HepG2 (cell line): Measurements from ENCODE around the gene HMBS. TPM values are rescaled to one million over a fixed set of nuclear protein-coding genes. Genes with fewer than 3 reads are reported as not detected.

ENCODE experiments used
- CENPX ChIP-seq: sonication (generic); formaldehyde crosslinking; IDR thresholded peaks from 2 replicates; pipeline ENCODE4 v1.9.0; 2021; ENCODE audit warnings: mild to moderate bottlenecking, missing genetic modification reagents, moderate library complexity
- GPBP1L1 ChIP-seq: sonication (generic); formaldehyde crosslinking; IDR thresholded peaks from 2 replicates; pipeline ENCODE4 v1.5.0; 2020; ENCODE audit warnings: mild to moderate bottlenecking, missing genetic modification reagents
- HNF4G ChIP-seq, 2 experiments: sonication (generic) in 1 of 2; formaldehyde crosslinking in 1 of 2; IDR thresholded peaks; 2 replicates each; pipeline versions ENCODE4 v1.4.0 to v1.6.1; 2011 to 2020; ENCODE audit warnings: borderline replicate concordance in 2 of 2, low read depth in 2 of 2, mild to moderate bottlenecking in 2 of 2, low read length in 1 of 2, missing genetic modification reagents in 1 of 2, moderate library complexity in 1 of 2
- JDP2 ChIP-seq: sonication (generic); formaldehyde crosslinking; IDR thresholded peaks from 2 replicates; pipeline ENCODE4 v1.8.1; 2022; ENCODE audit warnings: missing genetic modification reagents, borderline replicate concordance
- KDM2A ChIP-seq: sonication (generic); formaldehyde crosslinking; IDR thresholded peaks from 2 replicates; pipeline ENCODE4 v1.4.0; 2020; ENCODE audit warnings: low read depth, missing genetic modification reagents, borderline replicate concordance
- KDM3A ChIP-seq: IDR thresholded peaks from 2 replicates; pipeline ENCODE4 v1.6.1; 2018; ENCODE audit warnings: low read depth, missing compliant biosample characterization
- MEIS2 ChIP-seq: sonication (generic); formaldehyde crosslinking; IDR thresholded peaks from 2 replicates; pipeline ENCODE4 v1.9.0; 2021; ENCODE audit warnings: mild to moderate bottlenecking, missing genetic modification reagents
- NFYC ChIP-seq: IDR thresholded peaks from 2 replicates; pipeline ENCODE4 v1.6.1; 2016; ENCODE audit warnings: missing genetic modification reagents, missing compliant biosample characterization
- NR2F2 ChIP-seq: IDR thresholded peaks from 2 replicates; pipeline ENCODE4 v1.6.1; 2012; ENCODE audit warnings: low read depth, inconsistent platforms, borderline replicate concordance
- PATZ1 ChIP-seq: sonication (generic); formaldehyde crosslinking; IDR thresholded peaks from 2 replicates; pipeline ENCODE4 v1.4.0; 2020; ENCODE audit warnings: missing genetic modification reagents
- SMYD3 ChIP-seq: sonication (generic); formaldehyde crosslinking; IDR thresholded peaks from 2 replicates; pipeline ENCODE4 v1.8.1; 2023; ENCODE audit warnings: mild to moderate bottlenecking, missing genetic modification reagents
- ZC3H13 ChIP-seq: sonication (generic); formaldehyde crosslinking; IDR thresholded peaks from 2 replicates; pipeline ENCODE4 v1.8.1; 2023; ENCODE audit warnings: mild to moderate bottlenecking, missing genetic modification reagents, moderate library complexity
- ZNF343 ChIP-seq: sonication (generic); formaldehyde crosslinking; IDR thresholded peaks from 2 replicates; pipeline ENCODE4 v1.4.0; 2020; ENCODE audit warnings: mild to moderate bottlenecking, missing genetic modification reagents
- ZNF556 ChIP-seq: sonication (generic); formaldehyde crosslinking; IDR thresholded peaks from 2 replicates; pipeline ENCODE4 v1.4.0; 2020; ENCODE audit warnings: mild to moderate bottlenecking, missing genetic modification reagents, borderline replicate concordance
- ZNF589 ChIP-seq: sonication (generic); formaldehyde crosslinking; conservative IDR thresholded peaks from 2 replicates; pipeline ENCODE4 v1.8.0; 2022; ENCODE audit warnings: mild to moderate bottlenecking, moderate library complexity, missing genetic modification reagents
- ZNF788 ChIP-seq: sonication (generic); formaldehyde crosslinking; IDR thresholded peaks from 2 replicates; pipeline ENCODE4 v1.5.0; 2020; ENCODE audit warnings: mild to moderate bottlenecking, missing genetic modification reagents, borderline replicate concordance
- ZUFSP ChIP-seq: sonication (generic); formaldehyde crosslinking; IDR thresholded peaks from 2 replicates; pipeline ENCODE4 v1.9.0; 2021; ENCODE audit warnings: missing genetic modification reagents, mild to moderate bottlenecking, borderline replicate concordance
- polyA plus RNA-seq, 8 experiments: library from polyadenylated mRNA; depleted of rRNA in 3 of 8; stranded (reverse) in 7 of 8; unstranded in 1 of 8; fragments of >200 nt; fragmentation: Illumina TruSeq in 4 of 8; extraction: Trizol in 4 of 8; gene quantifications; 2 replicates each; pipeline versions ENCODE4 v1.2.1 to v1.2.3, GENCODE V29; 2011 to 2016; ENCODE audit warnings: low read depth in 4 of 8, missing spikeins in 1 of 8, mixed read lengths in 1 of 8; ENCODE audit not compliant: insufficient read depth in 1 of 8
- total RNA-seq, 5 experiments: library from RNA; depleted of rRNA; stranded (reverse); fragments of >200 nt; fragmentation: Illumina TruSeq; extraction: Trizol; gene quantifications; 2 replicates each; pipeline ENCODE4 v1.2.3, GENCODE V29; 2016; ENCODE audit warnings: low read depth in 1 of 5
- TF ChIP-seq, protein P1 (sequence below): sonication (generic); formaldehyde crosslinking; IDR thresholded peaks from 2 replicates; pipeline ENCODE4 v1.4.0; 2020; ENCODE audit warnings: mild to moderate bottlenecking, missing genetic modification reagents
- TF ChIP-seq, protein P2 (sequence below): sonication (generic); formaldehyde crosslinking; IDR thresholded peaks from 2 replicates; pipeline ENCODE4 v1.4.0; 2020; ENCODE audit warnings: missing genetic modification reagents
- TF ChIP-seq, protein P3 (sequence below): sonication (generic); formaldehyde crosslinking; IDR thresholded peaks from 2 replicates; pipeline ENCODE4 v1.5.1; 2020; ENCODE audit warnings: missing genetic modification reagents, mild to moderate bottlenecking, borderline replicate concordance

HMBS gene
- total and polyA plus RNA-seq, 2 of the 13 experiments (the other 11 are each of a cell fraction or from before 2014, with no cell fraction given): 9.4 to 46.9 TPM

- TF ChIP-seq PATZ1 (CRISPR knock-in tag) (no peak), ZC3H13 (CRISPR knock-in tag) (peak; percentile 97), KDM2A (CRISPR knock-in tag) (peak; percentile 99), NR2F2 (no peak), ZNF589 (CRISPR knock-in tag) (peak; percentile 95), GPBP1L1 (CRISPR knock-in tag) (no peak), ZNF556 (CRISPR knock-in tag) (peak; percentile 74; the same call in 1 of the 2 replicates), KDM3A (CRISPR knock-in tag) (no peak), ZNF343 (CRISPR knock-in tag) (peak; percentile 94), CENPX (no peak), JDP2 (CRISPR knock-in tag) (no peak; the same call in 1 of the 2 replicates), ZUFSP (CRISPR knock-in tag) (no peak), ZNF788 (CRISPR knock-in tag) (peak; percentile 85; the same call in 1 of the 2 replicates), HNF4G (IDR thresholded peaks at IDR 0.05; ENCODE audit: borderline replicate concordance, low read depth, low read length) (no peak), HNF4G (CRISPR knock-in tag; IDR thresholded peaks at IDR 0.05; ENCODE audit: borderline replicate concordance, low read depth) (no peak), MEIS2 (peak; percentile 77), SMYD3 (CRISPR knock-in tag) (peak; percentile 88; the same call in 1 of the 2 replicates), NFYC (CRISPR knock-in tag) (peak; percentile 95)
- TF ChIP-seq, protein P1, sequence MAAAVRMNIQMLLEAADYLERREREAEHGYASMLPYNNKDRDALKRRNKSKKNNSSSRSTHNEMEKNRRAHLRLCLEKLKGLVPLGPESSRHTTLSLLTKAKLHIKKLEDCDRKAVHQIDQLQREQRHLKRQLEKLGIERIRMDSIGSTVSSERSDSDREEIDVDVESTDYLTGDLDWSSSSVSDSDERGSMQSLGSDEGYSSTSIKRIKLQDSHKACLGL (CRISPR knock-in tag): peak; percentile 91
- TF ChIP-seq, protein P2, sequence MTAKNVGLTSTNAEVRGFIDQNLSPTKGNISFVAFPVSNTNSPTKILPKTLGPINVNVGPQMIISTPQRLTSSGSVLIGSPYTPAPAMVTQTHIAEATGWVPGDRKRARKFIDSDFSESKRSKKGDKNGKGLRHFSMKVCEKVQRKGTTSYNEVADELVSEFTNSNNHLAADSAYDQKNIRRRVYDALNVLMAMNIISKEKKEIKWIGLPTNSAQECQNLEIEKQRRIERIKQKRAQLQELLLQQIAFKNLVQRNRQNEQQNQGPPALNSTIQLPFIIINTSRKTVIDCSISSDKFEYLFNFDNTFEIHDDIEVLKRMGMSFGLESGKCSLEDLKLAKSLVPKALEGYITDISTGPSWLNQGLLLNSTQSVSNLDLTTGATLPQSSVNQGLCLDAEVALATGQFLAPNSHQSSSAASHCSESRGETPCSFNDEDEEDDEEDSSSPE (CRISPR knock-in tag): peak; percentile 99
- TF ChIP-seq, protein P3, sequence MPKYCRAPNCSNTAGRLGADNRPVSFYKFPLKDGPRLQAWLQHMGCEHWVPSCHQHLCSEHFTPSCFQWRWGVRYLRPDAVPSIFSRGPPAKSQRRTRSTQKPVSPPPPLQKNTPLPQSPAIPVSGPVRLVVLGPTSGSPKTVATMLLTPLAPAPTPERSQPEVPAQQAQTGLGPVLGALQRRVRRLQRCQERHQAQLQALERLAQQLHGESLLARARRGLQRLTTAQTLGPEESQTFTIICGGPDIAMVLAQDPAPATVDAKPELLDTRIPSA (CRISPR knock-in tag): peak; percentile 86; the same call in 1 of the 2 replicates
These were observed 10.6 kb downstream of the HMBS start (continued) for GRCh38 chr11:119095066-119095880.
